ENCODE results near the gene CST8.

GRCh38 chr20:23528867-23529431, 38.0 kb downstream of the CST8 start:
- TF ChIP-seq EZH2 (IDR thresholded peaks at IDR 0.05; ENCODE audit: borderline replicate concordance, insufficient read depth, low read depth, low read length, poor library complexity, severe bottlenecking) (no peak), CTCF (IDR thresholded peaks at IDR 0.05) (no peak)

Data from B cell (primary cell).